ENCODE results near the gene TCP10L. TPM values are rescaled to one million over a fixed set of nuclear protein-coding genes. Genes with fewer than 3 reads are reported as not detected.

Gene TCP10L
- total and polyA plus RNA-seq, 9 donors: 0.48 to 5.2 (median 1.7) TPM

DNA sequence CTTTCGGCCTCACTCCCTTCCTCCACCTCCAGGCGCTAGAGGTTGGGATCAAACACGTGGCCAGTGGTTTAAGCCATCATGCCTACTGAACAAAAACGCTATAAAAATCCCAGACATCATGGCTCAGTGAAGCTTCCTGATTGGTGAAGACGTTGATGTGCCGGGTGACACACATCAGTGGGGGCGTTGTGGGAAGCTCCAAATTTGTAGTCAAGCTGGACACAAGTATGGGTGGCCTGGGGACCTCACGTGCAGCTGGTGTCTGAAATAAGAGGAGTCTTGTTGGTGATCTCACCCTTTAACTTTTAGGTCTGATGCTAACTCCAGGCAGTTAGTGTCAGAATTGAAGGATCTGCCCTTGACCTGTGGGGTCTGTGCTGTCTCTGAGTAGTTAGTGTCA lies 20.1 kb upstream of the TCP10L start:
- WGBS, 3 donors: 82 to 89% (median 84%) methylated on average over 8 of the region's 8 CpGs
- Histone ChIP-seq H3K27ac (no peak overlapping the region), H3K36me3 (no peaks in the 10 kb centered on the region), H3K4me3 (no peak overlapping the region), H3K27me3 (no peaks in the 10 kb centered on the region), H3K9me3 (no peaks in the 10 kb centered on the region), H3K4me1 (ENCODE audit: insufficient read depth) (no peaks in the 10 kb centered on the region)
- no peak for TF ChIP-seq EP300 (IDR thresholded peaks at IDR 0.05)
- TF ChIP-seq, protein P1, sequence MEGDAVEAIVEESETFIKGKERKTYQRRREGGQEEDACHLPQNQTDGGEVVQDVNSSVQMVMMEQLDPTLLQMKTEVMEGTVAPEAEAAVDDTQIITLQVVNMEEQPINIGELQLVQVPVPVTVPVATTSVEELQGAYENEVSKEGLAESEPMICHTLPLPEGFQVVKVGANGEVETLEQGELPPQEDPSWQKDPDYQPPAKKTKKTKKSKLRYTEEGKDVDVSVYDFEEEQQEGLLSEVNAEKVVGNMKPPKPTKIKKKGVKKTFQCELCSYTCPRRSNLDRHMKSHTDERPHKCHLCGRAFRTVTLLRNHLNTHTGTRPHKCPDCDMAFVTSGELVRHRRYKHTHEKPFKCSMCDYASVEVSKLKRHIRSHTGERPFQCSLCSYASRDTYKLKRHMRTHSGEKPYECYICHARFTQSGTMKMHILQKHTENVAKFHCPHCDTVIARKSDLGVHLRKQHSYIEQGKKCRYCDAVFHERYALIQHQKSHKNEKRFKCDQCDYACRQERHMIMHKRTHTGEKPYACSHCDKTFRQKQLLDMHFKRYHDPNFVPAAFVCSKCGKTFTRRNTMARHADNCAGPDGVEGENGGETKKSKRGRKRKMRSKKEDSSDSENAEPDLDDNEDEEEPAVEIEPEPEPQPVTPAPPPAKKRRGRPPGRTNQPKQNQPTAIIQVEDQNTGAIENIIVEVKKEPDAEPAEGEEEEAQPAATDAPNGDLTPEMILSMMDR (IDR thresholded peaks at IDR 0.05): no peak
- no peak for TF ChIP-seq POLR2A (IDR thresholded peaks at IDR 0.05)
- DNase-seq: no peak
- intact Hi-C loops (cut with DNase I): no loop called here

- Histone ChIP-seq H3K36me3 (no peaks in the 10 kb centered on the region), H3K4me1 (ENCODE audit: insufficient read depth) (no peaks in the 10 kb centered on the region), H3K27ac (no peak overlapping the region), H3K4me3 (no peak overlapping the region), H3K9me3 (no peaks in the 10 kb centered on the region), H3K27me3 (no peaks in the 10 kb centered on the region)
- 67 to 75% (median 72%) methylated on average over 8 of the region's 8 CpGs for WGBS, 3 donors
- intact Hi-C loops (cut with DNase I): loop anchor here in 1 of 4 donors (5.0 kb wide), 1 partner anchor 202 kb away; no protein-coding TSS in a partner anchor
- no peak for DNase-seq
- TF ChIP-seq EP300 (IDR thresholded peaks at IDR 0.05) (no peak), POLR2A (IDR thresholded peaks at IDR 0.05) (no peak)
- TF ChIP-seq, protein P1 (IDR thresholded peaks at IDR 0.05): no peak
Measured at GRCh38 chr21:32604464-32604863, 19.1 kb upstream of the TCP10L start.

- H3K27ac ChIP-seq: no peak overlapping the region
- intact Hi-C loops (cut with DNase I): loop anchor here in 2 of 4 donors (2.0 to 5.0 kb wide), 2 partner anchors 200 to 201 kb away; no protein-coding TSS in a partner anchor
- no peaks in the 10 kb centered on the region for H3K27me3 ChIP-seq
- H3K9me3 ChIP-seq: no peaks in the 10 kb centered on the region
- no peak for DNase-seq
- H3K4me3 ChIP-seq: no peak overlapping the region
- no peaks in the 10 kb centered on the region for H3K36me3 ChIP-seq
- TF ChIP-seq EP300 (IDR thresholded peaks at IDR 0.05): no peak
- TF ChIP-seq POLR2A (IDR thresholded peaks at IDR 0.05): no peak
- TF ChIP-seq, protein P1 (IDR thresholded peaks at IDR 0.05): no peak
- WGBS, 3 donors: 67 to 74% (median 68%) methylated on average over 8 of the region's 8 CpGs
- no peaks in the 10 kb centered on the region for H3K4me1 ChIP-seq (ENCODE audit: insufficient read depth)
Measured at GRCh38 chr21:32603131-32603530, 17.8 kb upstream of the TCP10L start.

- Histone ChIP-seq H3K36me3 (no peaks in the 10 kb centered on the region), H3K4me3 (no peak overlapping the region), H3K9me3 (no peaks in the 10 kb centered on the region), H3K27ac (no peak overlapping the region), H3K4me1 (ENCODE audit: insufficient read depth) (no peaks in the 10 kb centered on the region), H3K27me3 (no peaks in the 10 kb centered on the region)
- intact Hi-C loops (cut with DNase I): loop anchor here in 2 of 4 donors (2.0 to 5.0 kb wide), 2 partner anchors 199 to 200 kb away; no protein-coding TSS in a partner anchor
- no peak for TF ChIP-seq POLR2A (IDR thresholded peaks at IDR 0.05)
- TF ChIP-seq EP300 (IDR thresholded peaks at IDR 0.05): no peak
- TF ChIP-seq, protein P1 (IDR thresholded peaks at IDR 0.05): no peak
- DNase-seq: no peak
- WGBS, 3 donors: 94% methylated on average over 6 of the region's 6 CpGs
Measured at GRCh38 chr21:32602099-32602498, 16.8 kb upstream of the TCP10L start.
